ENCODE results near the gene GSK3A.

Gene GSK3A

DNA sequence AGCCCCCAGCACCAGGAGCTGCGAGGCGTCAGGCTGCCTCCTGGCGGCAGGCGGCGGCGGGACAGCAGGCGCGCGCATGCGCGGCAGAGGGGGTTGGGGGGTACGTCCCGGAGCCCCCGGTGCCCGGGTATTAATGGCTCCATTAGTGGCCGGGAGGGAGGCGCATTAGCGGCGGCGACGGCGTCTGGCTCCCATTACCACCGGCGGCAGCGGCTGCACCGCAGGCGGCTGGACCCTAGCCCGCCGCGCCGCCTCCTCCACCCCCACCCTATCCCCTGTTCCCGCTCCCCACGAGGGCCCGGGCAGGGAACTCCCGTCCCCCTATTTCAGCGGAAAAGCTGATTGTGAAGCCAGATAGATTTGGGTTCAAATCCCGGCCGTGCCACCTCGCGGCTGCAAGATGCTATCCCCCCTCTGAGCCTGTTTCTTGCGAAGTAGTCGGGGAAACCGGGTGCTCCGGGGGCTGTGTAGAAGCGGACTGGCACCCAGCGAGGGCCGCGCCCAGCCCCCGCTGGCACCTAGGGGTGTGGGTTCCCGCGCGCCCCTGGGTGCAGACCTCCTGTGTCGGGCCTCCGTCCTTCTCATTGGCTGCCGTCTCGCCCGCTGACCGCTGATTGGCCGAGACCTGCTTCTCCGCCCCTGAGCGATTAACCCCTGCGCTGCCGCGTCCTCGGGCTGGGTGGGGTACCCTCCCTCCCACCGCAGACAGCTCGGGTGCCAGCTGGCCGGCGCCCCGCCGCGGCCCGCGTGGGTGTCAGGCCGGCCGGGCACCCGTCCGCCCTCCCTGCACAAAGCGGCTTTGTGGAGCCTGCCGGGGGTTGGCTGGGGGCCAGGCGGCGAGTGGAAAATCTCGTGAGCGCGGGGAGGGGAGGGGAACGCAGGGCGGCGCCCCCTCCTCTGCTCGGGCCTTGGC lies 37.8 kb upstream of the GSK3A start (continued):
- TF ChIP-seq ZNF692 (tag by site-specific recombination; IDR thresholded peaks at IDR 0.05) (peak; percentile 89), ZNF114 (tag by site-specific recombination; IDR thresholded peaks at IDR 0.05) (no peak), ZNF324 (tag by site-specific recombination; IDR thresholded peaks at IDR 0.05) (peak; percentile 72), ZNF654 (tag by site-specific recombination; IDR thresholded peaks at IDR 0.05; ENCODE audit: low read depth) (no peak), ZNF777 (tag by site-specific recombination; IDR thresholded peaks at IDR 0.05; ENCODE audit: borderline replicate concordance) (no peak), OSR2 (tag by site-specific recombination; IDR thresholded peaks at IDR 0.05) (peak; percentile 52), SP7 (tag by site-specific recombination; IDR thresholded peaks at IDR 0.05) (peak; percentile 83), BCL11A (tag by site-specific recombination; IDR thresholded peaks at IDR 0.05; ENCODE audit: low read depth) (peak; percentile 3; the same call in 1 of the 2 replicates), ZEB2 (tag by site-specific recombination; IDR thresholded peaks at IDR 0.05) (peak; percentile 97), BCL11B (tag by site-specific recombination; IDR thresholded peaks at IDR 0.05; ENCODE audit: low read depth) (peak; percentile 27; the same call in 1 of the 2 replicates), KLF9 (tag by site-specific recombination; IDR thresholded peaks at IDR 0.05; ENCODE audit: low read depth) (peak; percentile 77; the same call in 1 of the 2 replicates), ZNF510 (tag by site-specific recombination; IDR thresholded peaks at IDR 0.05; ENCODE audit: insufficient replicate concordance) (no peak), ZNF416 (tag by site-specific recombination; IDR thresholded peaks at IDR 0.05) (no peak), ZBTB17 (tag by site-specific recombination; IDR thresholded peaks at IDR 0.05) (peak; percentile 70), ZBTB48 (tag by site-specific recombination; IDR thresholded peaks at IDR 0.05) (peak; percentile 95), MZF1 (tag by site-specific recombination; IDR thresholded peaks at IDR 0.05; ENCODE audit: borderline replicate concordance) (peak; percentile 54; the same call in 1 of the 2 replicates), PRDM4 (tag by site-specific recombination; IDR thresholded peaks at IDR 0.05) (peak; percentile 62; the same call in 1 of the 2 replicates), ZBTB20 (tag by site-specific recombination; IDR thresholded peaks at IDR 0.05) (peak; percentile 82), ZSCAN4 (tag by site-specific recombination; IDR thresholded peaks at IDR 0.05) (no peak; the same call in 1 of the 2 replicates), ZNF701 (tag by site-specific recombination; IDR thresholded peaks at IDR 0.05) (no peak), ZNF2 (tag by site-specific recombination; IDR thresholded peaks at IDR 0.05) (peak; percentile 73), ZNF157 (tag by site-specific recombination; IDR thresholded peaks at IDR 0.05) (no peak), ZNF274 (IDR thresholded peaks at IDR 0.05; ENCODE audit: low read length) (no peak), ZNF274 (tag by site-specific recombination; IDR thresholded peaks at IDR 0.05; ENCODE audit: borderline replicate concordance) (no peak; the same call in 1 of the 2 replicates), SCRT2 (tag by site-specific recombination; IDR thresholded peaks at IDR 0.05) (no peak), OVOL3 (tag by site-specific recombination; IDR thresholded peaks at IDR 0.05) (no peak), ZNF596 (tag by site-specific recombination; IDR thresholded peaks at IDR 0.05) (peak; percentile 7; the same call in 1 of the 2 replicates), HIC1 (tag by site-specific recombination; IDR thresholded peaks at IDR 0.05) (peak; percentile 100)
- TF ChIP-seq, protein P1, sequence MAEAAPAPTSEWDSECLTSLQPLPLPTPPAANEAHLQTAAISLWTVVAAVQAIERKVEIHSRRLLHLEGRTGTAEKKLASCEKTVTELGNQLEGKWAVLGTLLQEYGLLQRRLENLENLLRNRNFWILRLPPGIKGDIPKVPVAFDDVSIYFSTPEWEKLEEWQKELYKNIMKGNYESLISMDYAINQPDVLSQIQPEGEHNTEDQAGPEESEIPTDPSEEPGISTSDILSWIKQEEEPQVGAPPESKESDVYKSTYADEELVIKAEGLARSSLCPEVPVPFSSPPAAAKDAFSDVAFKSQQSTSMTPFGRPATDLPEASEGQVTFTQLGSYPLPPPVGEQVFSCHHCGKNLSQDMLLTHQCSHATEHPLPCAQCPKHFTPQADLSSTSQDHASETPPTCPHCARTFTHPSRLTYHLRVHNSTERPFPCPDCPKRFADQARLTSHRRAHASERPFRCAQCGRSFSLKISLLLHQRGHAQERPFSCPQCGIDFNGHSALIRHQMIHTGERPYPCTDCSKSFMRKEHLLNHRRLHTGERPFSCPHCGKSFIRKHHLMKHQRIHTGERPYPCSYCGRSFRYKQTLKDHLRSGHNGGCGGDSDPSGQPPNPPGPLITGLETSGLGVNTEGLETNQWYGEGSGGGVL (tag by site-specific recombination; IDR thresholded peaks at IDR 0.05) = peak; percentile 98
